ENCODE data around the gene SLC1A4. TPM values are rescaled to one million over a fixed set of nuclear protein-coding genes. Genes with fewer than 3 reads are reported as not detected.

Gene SLC1A4
- total and polyA plus RNA-seq, 10 of the 15 experiments (the other 5 are each of a cell fraction or from before 2014, with no cell fraction given) = 10.8 to 43.2 (median 27.7) TPM

- peak overlapping the region; percentile 53; the same call in 1 of the 2 replicates for H3K27ac ChIP-seq (ENCODE audit: control insufficient read depth, insufficient read depth)
- no peaks in the 10 kb centered on the region; the same call in 1 of the 2 replicates for H3K79me2 ChIP-seq (ENCODE audit: control insufficient read depth, insufficient read depth, low read length)
- ChIA-PET CTCF (interaction anchor here (0.6 to 5.7 kb wide), 73 partner anchors 7 to 1373 kb away, joined by 3 to 117 read pairs (median 5); partner anchors contain the start of genes CEP68 and RAB1A), POLR2A (interaction anchor here (0.5 to 1.9 kb wide), 13 partner anchors 10 to 438 kb away, joined by 3 to 14 read pairs (median 4); partner anchors contain the start of genes ACTR2, CEP68 and RAB1A), RAD21 (ENCODE audit: unreplicated experiment) (interaction anchor here (0.6 to 2.6 kb wide), 45 partner anchors 9 to 734 kb away, joined by 3 to 58 read pairs (median 4); partner anchors contain the start of genes ACTR2, CEP68 and RAB1A), SMC1A (ENCODE audit: uncharacterized antibody, unreplicated experiment) (interaction anchor here (0.5 to 3.0 kb wide), 58 partner anchors 9 to 651 kb away, joined by 3 to 56 read pairs (median 3); partner anchors contain the start of genes CEP68 and RAB1A)
- ATAC-seq = peak; percentile 89
- H3K4me2 ChIP-seq (ENCODE audit: control insufficient read depth, insufficient read depth) = peak overlapping the region; percentile 72
- 6% methylated on average over 13 of the region's 14 CpGs for WGBS (ENCODE audit: insufficient coverage, insufficient replicate concordance, low lambda C conversion rate, missing lambda C conversion rate)
- H2AFZ ChIP-seq (ENCODE audit: control insufficient read depth, low read depth, low read length) = peak overlapping the region; percentile 75
- in situ Hi-C loops (cut with MboI) (loop anchor here (10.0 kb wide), 1 partner anchor 100 kb away; no protein-coding TSS in a partner anchor), intact Hi-C loops (cut with micrococcal nuclease; ENCODE audit: unreplicated experiment) (loop anchor here (1.0 to 10.0 kb wide), 6 partner anchors 66 to 508 kb away; partner anchors contain the start of genes RAB1A and SPRED2)
- FAIRE-seq = peak; percentile 92
- peak overlapping the region; percentile 35; the same call in 1 of the 2 replicates for H3K4me3 ChIP-seq
- no peaks in the 10 kb centered on the region; a peak in 2 of 4 replicates for H3K36me3 ChIP-seq (ENCODE audit: control insufficient read depth in 2 of 2, insufficient read depth in 2 of 2, low read length in 1 of 2)
- H3K27me3 ChIP-seq (replicated peaks in 1 of 2; ENCODE audit: control insufficient read depth in 2 of 2, insufficient read depth in 2 of 2, low read length in 1 of 2) = no peaks in the 10 kb centered on the region
- no peaks in the 10 kb centered on the region for H3K9me3 ChIP-seq (replicated peaks; ENCODE audit: control insufficient read depth, insufficient read depth, low read length)
- DNase-seq (ENCODE audit: low read depth, low spot score) = peak; percentile 86
- no peaks in the 10 kb centered on the region for H4K20me1 ChIP-seq (ENCODE audit: control insufficient read depth, insufficient read depth)
- no peak overlapping the region for H3K9ac ChIP-seq (ENCODE audit: control insufficient read depth, insufficient read depth, low read length)
- peaks cover 12% of the 10 kb centered on the region for H3K4me1 ChIP-seq (ENCODE audit: control insufficient read depth, insufficient read depth, low read length)
- no TSS peak for BruUV-seq (replicated peaks)
- TF ChIP-seq SMARCA5 (IDR thresholded peaks at IDR 0.05) (peak; percentile 83), SREBF1 (IDR thresholded peaks at IDR 0.05; ENCODE audit: low read length) (0 out of 2 replicates have a peak, but pooled peaks have one; percentile 23), NKRF (conservative IDR thresholded peaks at IDR 0.05) (no peak; the same call in 1 of the 2 replicates), ATF3 (IDR thresholded peaks at IDR 0.05; ENCODE audit: borderline replicate concordance, extremely low read depth, low read depth, low read length) (no peak), ZNF207 (IDR thresholded peaks at IDR 0.05; ENCODE audit: borderline replicate concordance) (peak; percentile 64; the same call in 1 of the 2 replicates), ASH2L (IDR thresholded peaks at IDR 0.05; ENCODE audit: borderline replicate concordance, low read depth) (no peak), RUNX3 (IDR thresholded peaks at IDR 0.05; ENCODE audit: low read length) (peak; percentile 56), ZBTB4 (CRISPR knock-in tag; IDR thresholded peaks at IDR 0.05) (no peak), EED (IDR thresholded peaks at IDR 0.05; ENCODE audit: low read depth) (0 out of 2 replicates have a peak, but pooled peaks have one; percentile 38), ZBTB40 (IDR thresholded peaks at IDR 0.05; ENCODE audit: borderline replicate concordance) (no peak), ZNF217 (IDR thresholded peaks at IDR 0.05) (no peak)
These were observed 75.7 kb downstream of the SLC1A4 start for GRCh38 chr2:65064728-65065552.

All from GM12878 (cell line).